ENCODE measurements around the gene MDM2. TPM values are rescaled to one million over a fixed set of nuclear protein-coding genes. Genes with fewer than 3 reads are reported as not detected.
A peak's percentile ranks its signal among the peaks of the same experiment; 100 is the strongest.

Gene MDM2
- total and polyA plus RNA-seq, 2 of the 8 experiments (the other 6 are each of a cell fraction or from before 2014, with no cell fraction given) = 15.1 to 115 TPM

DNA sequence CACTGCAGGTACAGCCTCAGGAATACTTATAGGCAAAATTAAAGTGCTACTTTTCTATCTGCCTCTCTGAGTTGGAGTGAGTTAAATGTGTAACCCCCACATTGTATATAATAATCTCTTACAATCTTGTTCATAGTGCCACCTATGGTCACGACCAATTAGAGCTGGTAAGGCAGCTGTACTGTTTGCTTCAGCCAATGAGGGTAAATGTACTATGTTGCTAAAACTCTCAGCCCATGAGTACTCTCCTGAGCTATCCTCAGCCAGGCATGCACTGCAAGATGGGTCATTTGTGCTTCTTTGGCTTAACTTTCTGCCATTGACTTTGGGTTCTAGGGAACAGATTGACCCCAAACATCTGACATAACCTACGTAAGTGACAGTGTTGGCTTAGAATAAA lies 15.0 kb upstream of the MDM2 start:
- Histone ChIP-seq H3K79me2 (ENCODE audit: control insufficient read depth in 1 of 2, insufficient read depth in 2 of 2, low read length in 2 of 2) (no peaks in the 10 kb centered on the region), H2BK15ac (ENCODE audit: low read length) (no peak overlapping the region), H3K23ac (ENCODE audit: insufficient read length) (no peak overlapping the region), H3K4me1 (replicated peaks in 1 of 4; ENCODE audit: control insufficient read depth in 3 of 4, insufficient read depth in 4 of 4, low read length in 3 of 4) (peaks cover 0 to 2% (median 0%) of the 10 kb centered on the region in 4 experiments; a peak in 1 of 7 replicates), H3K27me3 (replicated peaks in 1 of 4; ENCODE audit: control insufficient read depth in 3 of 4, extremely low read depth in 1 of 4, insufficient read depth in 3 of 4, low read length in 3 of 4) (no peaks in the 10 kb centered on the region), H3K4ac (replicated peaks; ENCODE audit: insufficient read length, low read depth, low read length) (no peak overlapping the region), H3K18ac (ENCODE audit: extremely low read depth, low read length) (no peak overlapping the region), H3K4me2 (ENCODE audit: insufficient read depth in 1 of 2, low read depth in 2 of 2, low read length in 2 of 2) (no peak overlapping the region), H3K4me3 (ENCODE audit: extremely low read depth in 1 of 4, insufficient read depth in 2 of 4, low read depth in 3 of 4, low read length in 4 of 4) (no peak overlapping the region), H2AK5ac (ENCODE audit: low read depth, low read length) (no peak overlapping the region), H2BK12ac (ENCODE audit: low read depth, low read length) (no peak overlapping the region), H2BK5ac (ENCODE audit: low read depth, low read length) (no peak overlapping the region), H3K9ac (replicated peaks in 1 of 4; ENCODE audit: extremely low read depth in 1 of 4, low read depth in 3 of 4, low read length in 3 of 4) (no peak overlapping the region), H3K79me1 (ENCODE audit: low read depth, low read length) (no peaks in the 10 kb centered on the region), H3K36me3 (ENCODE audit: control insufficient read depth in 2 of 4, insufficient read depth in 4 of 4, low read length in 3 of 4) (no peaks in the 10 kb centered on the region), H3K14ac (ENCODE audit: insufficient read length) (no peak overlapping the region), H2BK20ac (ENCODE audit: low read length) (no peak overlapping the region), H2AFZ (ENCODE audit: low read length) (peak overlapping the region; percentile 85; the same call in 1 of the 2 replicates), H4K20me1 (replicated peaks in 1 of 2; ENCODE audit: control insufficient read depth in 1 of 2, insufficient read depth in 2 of 2, low read length in 2 of 2) (no peaks in the 10 kb centered on the region), H3K27ac (ENCODE audit: low read depth, low read length) (no peak overlapping the region), H3K9me3 (ENCODE audit: insufficient read depth in 2 of 2, low read depth in 1 of 2, low read length in 1 of 2) (no peaks in the 10 kb centered on the region; a peak in 1 of 4 replicates), H2BK120ac (replicated peaks; ENCODE audit: low read depth, low read length) (no peak overlapping the region), H3K56ac (replicated peaks; ENCODE audit: insufficient read length, low read depth, low read length) (no peak overlapping the region), H4K8ac (ENCODE audit: extremely low read depth, insufficient read depth, low read length) (no peak overlapping the region), H4K91ac (replicated peaks; ENCODE audit: insufficient read length, low read length) (no peak overlapping the region), H3K23me2 (ENCODE audit: low read depth, low read length) (no peaks in the 10 kb centered on the region), H4K5ac (ENCODE audit: insufficient read length, low read depth, low read length) (no peak overlapping the region)
- CTCF ChIA-PET (ENCODE audit: partially characterized antibody) = no interaction called here
- no peak for FAIRE-seq
- POLR2A ChIA-PET (ENCODE audit: partially characterized antibody) = interaction anchor here (2.0 kb wide), 1 partner anchor 15 kb away, joined by 14 read pairs; the partner anchor contains the start of gene MDM2
- DNase-seq (ENCODE audit: low read depth in 1 of 2, low spot score in 2 of 2) = peak in 1 of 2 experiments; percentile 53
- whole genome bisulfite sequencing, 2 experiments (ENCODE audit: extremely low coverage in 1 of 2, insufficient coverage in 1 of 2, insufficient read length in 1 of 2, insufficient replicate concordance in 2 of 2, low coverage in 1 of 2, low lambda C conversion rate in 2 of 2, missing lambda C conversion rate in 1 of 2) = 74% methylated on average over 2 of the region's 2 CpGs; no CpG with 5 or more reads in 1 of the 2 experiments
- TF ChIP-seq CREB1 (IDR thresholded peaks at IDR 0.05) (no peak), BRCA1 (IDR thresholded peaks at IDR 0.05; ENCODE audit: low read depth, low read length) (no peak), SP1 (IDR thresholded peaks at IDR 0.05; ENCODE audit: low read depth, low read length) (peak; percentile 88)

Measured in H1 (cell line).